AG20443 (cell line): ENCODE measurements around the gene TLK2.
A peak's percentile ranks its signal among the peaks of the same experiment; 100 is the strongest.
"Not testable (repeated sequence)": the region's sequence is repeated elsewhere in the genome, so short reads cannot be mapped to it uniquely, and the experiment has no call there.

Experiments used
- DNase-seq: peaks from one replicate; pipeline ENCODE4 v3.0.0; 2012; ENCODE audit warnings: low spot score, mixed read lengths

The TLK2 gene

GRCh38 chr17:62560971-62561370 lies 82.3 kb downstream of the TLK2 start:
- DNase-seq = not testable (repeated sequence)

GRCh38 chr17:62562656-62563055 lies 84.0 kb downstream of the TLK2 start:
- no peak for DNase-seq

- DNase-seq = peak; percentile 71
Measured at GRCh38 chr17:62565817-62566216, 87.2 kb downstream of the TLK2 start.

- no peak for DNase-seq
Measured at GRCh38 chr17:62566996-62567578, 88.5 kb downstream of the TLK2 start.

GRCh38 chr17:62572488-62572887 lies 93.9 kb downstream of the TLK2 start:
- DNase-seq = no peak

- no peak for DNase-seq
Measured at GRCh38 chr17:62572888-62573401, 94.3 kb downstream of the TLK2 start.

- no peak for DNase-seq
Measured at GRCh38 chr17:62573480-62574117, 95.0 kb downstream of the TLK2 start.

GRCh38 chr17:62576382-62576781 lies 97.8 kb downstream of the TLK2 start:
- DNase-seq = no peak

GRCh38 chr17:62578757-62579487 lies 100.3 kb downstream of the TLK2 start:
- no peak for DNase-seq

- no peak for DNase-seq
Measured at GRCh38 chr17:62580947-62581346, 102.3 kb downstream of the TLK2 start.

- peak; percentile 14 for DNase-seq
Measured at GRCh38 chr17:62581764-62582163, 103.1 kb downstream of the TLK2 start.

- DNase-seq = peak; percentile 10
Measured at GRCh38 chr17:62587554-62587953, 108.9 kb downstream of the TLK2 start.

- DNase-seq = no peak
Measured at GRCh38 chr17:62588109-62588508, 109.5 kb downstream of the TLK2 start.

GRCh38 chr17:62591333-62591732 lies 112.7 kb downstream of the TLK2 start:
- no peak for DNase-seq

- DNase-seq = not testable (repeated sequence)
Measured at GRCh38 chr17:62591822-62592221, 113.2 kb downstream of the TLK2 start.

GRCh38 chr17:62592341-62593099 lies 113.9 kb downstream of the TLK2 start:
- no peak for DNase-seq

- no peak for DNase-seq
Measured at GRCh38 chr17:62595484-62595883, 116.9 kb downstream of the TLK2 start.

- DNase-seq = no peak
Measured at GRCh38 chr17:62596662-62597061, 118.0 kb downstream of the TLK2 start.

- no peak for DNase-seq
Measured at GRCh38 chr17:62597150-62597549, 118.5 kb downstream of the TLK2 start.

GRCh38 chr17:62597920-62598319 lies 119.3 kb downstream of the TLK2 start:
- DNase-seq = peak; percentile 74

- DNase-seq = no peak
Measured at GRCh38 chr17:62599964-62600657, 121.5 kb downstream of the TLK2 start.

- no peak for DNase-seq
Measured at GRCh38 chr17:62600805-62601204, 122.2 kb downstream of the TLK2 start.
